GM18507 (cell line): ENCODE measurements around the gene PLEKHA8.

Source experiments
- DNase-seq: peaks from one replicate; pipeline ENCODE4 v3.0.0; 2011; ENCODE audit warnings: low read depth; ENCODE audit not compliant: insufficient read length; ENCODE audit errors: extremely low spot score
- FAIRE-seq: peaks from 2 replicates; lab custom pipeline; 2011; peaks lifted over from hg19 to GRCh38; lab: Jason Lieb, UNC

The PLEKHA8 gene, protein sequence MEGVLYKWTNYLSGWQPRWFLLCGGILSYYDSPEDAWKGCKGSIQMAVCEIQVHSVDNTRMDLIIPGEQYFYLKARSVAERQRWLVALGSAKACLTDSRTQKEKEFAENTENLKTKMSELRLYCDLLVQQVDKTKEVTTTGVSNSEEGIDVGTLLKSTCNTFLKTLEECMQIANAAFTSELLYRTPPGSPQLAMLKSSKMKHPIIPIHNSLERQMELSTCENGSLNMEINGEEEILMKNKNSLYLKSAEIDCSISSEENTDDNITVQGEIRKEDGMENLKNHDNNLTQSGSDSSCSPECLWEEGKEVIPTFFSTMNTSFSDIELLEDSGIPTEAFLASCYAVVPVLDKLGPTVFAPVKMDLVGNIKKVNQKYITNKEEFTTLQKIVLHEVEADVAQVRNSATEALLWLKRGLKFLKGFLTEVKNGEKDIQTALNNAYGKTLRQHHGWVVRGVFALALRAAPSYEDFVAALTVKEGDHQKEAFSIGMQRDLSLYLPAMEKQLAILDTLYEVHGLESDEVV

DNA sequence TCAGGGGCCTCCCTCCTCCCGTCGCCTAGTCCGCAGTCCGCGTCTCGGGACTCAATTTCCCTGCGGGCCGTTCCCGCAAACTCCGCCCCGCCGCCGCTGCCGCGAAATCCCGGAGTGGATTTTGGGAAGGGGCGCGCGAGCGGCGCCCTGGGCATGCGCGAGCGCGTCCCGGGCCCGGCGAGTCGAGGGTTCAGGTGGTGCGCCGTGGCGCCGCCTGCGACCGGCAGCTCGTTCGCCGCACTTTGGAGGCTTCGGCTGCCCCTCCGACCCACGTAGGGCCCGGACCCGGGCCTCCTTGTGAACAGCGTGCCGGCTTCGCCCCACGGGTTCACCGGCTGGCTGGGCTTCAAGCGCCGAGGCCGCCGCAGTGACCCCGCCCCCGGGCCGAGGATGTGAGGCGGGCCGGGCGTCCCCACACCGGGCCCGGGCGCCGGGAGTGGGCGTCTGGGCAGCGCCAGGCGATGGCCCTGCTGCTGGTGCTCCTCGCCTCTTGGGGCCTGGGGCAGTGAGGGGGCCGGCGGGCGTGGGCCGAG is at the start of gene PLEKHA8:
TSS of gene PLEKHA8 (plus strand) at position 197 of the 533 bp plus-strand sequence. CDS start 351 bp downstream, outside the sequence.
- FAIRE-seq (peak; percentile 91), DNase-seq (peak; percentile 67)

DNA sequence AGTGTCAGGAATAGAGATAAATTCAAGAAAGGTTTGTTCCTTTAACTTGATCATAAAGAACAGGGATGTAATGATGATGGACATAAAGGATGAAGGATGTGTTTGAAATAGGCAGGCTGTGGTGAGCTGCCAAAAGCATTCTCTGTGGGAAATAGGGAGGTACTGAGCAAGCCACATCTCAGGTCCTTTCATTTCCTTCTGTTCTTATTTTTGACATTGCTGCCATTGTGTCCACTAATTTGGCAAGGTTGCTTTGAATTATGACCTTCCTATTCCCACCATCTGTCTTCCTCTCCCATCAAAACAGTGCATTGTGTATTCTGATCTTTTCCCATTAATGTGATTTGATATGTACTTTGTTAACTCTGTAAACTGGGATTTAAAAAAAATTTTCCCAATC is 48.1 kb upstream of the PLEKHA8 start:
- peak; percentile 41 for FAIRE-seq
- DNase-seq, result no peak

DNA sequence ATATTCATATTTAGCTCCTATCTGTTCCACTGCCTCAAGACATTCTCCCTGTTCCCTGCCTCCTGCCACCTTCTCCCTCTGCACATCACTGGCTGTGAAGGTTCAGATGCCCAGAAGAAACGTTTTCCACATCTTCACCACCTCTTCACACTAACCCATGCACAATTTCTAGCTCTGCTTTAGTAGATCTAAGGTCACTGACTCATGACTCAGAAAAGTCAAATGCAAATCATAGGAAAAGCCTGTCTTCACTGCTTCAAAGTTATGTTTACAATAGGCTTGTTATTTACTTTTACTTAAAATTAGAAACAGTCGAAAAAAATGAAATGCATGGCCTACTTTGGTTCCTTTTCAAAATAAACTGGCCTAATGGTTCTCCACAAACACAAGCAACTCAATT is 41.1 kb upstream of the PLEKHA8 start:
- DNase-seq, result no peak
- peak; percentile 15 for FAIRE-seq

DNA sequence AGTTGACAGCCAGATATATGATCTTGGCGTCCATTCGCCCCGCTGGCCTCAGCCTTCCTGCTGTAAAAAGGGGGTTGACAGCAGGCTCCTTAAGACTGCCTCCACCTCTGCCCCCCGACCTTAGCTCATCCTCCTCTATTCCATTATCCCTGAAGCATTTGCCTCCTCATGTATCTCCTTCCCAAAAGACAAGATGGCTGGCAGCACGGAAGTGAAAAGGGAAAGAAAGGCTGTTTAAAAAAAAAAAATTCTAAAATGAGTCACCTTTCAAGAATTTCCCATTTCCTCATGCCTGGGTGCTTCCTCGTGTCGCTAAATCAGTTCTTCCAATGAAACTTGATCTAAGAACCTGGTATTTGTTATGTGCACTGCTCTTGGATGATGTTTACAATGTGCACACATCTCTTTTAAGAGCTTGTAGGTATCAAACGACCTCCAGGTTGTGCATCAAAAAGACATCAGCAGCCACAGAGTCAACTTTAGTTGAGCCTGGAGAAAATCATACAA is 40.3 kb upstream of the PLEKHA8 start:
- DNase-seq (no peak), FAIRE-seq (no peak)

DNA sequence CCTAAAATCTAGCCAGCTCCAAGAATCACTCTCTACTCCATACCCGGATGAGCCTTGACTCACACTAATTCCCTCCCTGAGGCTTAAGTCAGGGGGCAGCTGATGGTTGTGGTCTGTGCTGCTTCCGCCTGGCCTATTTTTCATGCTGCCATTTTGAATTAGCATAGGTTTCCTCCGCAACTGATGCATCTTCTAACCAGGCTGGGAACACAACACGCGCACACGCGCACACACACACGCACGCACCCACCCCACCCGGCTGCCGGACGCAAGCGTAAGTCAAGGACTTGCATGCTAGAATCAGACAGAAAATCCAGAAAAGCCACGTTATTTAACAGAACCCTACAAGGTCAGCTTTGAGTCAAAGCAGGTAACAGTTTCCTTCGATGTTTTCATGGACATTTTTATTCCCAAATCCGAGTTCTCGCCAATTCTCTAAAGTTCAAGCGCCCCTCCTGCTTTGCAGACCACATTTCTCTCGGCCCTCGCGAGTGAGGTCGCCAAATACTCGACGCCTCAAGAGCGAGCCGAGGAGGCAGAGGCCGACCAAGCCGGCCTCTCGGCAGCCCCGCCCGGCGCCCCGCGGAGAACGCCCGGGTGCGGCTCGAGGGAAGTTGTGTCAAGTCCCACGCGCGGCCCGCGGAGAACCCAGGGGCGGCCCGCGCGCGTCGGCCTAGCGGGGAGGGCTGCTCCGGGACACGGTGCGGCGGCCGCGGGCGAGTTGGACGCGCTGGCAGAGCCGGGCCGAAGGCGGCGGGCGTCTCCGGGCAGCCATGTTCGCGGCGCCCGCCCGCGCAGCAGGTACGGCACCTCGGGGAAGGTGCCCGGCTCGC is 39.6 kb upstream of the PLEKHA8 start:
- DNase-seq (no peak), FAIRE-seq (peak; percentile 82)

DNA sequence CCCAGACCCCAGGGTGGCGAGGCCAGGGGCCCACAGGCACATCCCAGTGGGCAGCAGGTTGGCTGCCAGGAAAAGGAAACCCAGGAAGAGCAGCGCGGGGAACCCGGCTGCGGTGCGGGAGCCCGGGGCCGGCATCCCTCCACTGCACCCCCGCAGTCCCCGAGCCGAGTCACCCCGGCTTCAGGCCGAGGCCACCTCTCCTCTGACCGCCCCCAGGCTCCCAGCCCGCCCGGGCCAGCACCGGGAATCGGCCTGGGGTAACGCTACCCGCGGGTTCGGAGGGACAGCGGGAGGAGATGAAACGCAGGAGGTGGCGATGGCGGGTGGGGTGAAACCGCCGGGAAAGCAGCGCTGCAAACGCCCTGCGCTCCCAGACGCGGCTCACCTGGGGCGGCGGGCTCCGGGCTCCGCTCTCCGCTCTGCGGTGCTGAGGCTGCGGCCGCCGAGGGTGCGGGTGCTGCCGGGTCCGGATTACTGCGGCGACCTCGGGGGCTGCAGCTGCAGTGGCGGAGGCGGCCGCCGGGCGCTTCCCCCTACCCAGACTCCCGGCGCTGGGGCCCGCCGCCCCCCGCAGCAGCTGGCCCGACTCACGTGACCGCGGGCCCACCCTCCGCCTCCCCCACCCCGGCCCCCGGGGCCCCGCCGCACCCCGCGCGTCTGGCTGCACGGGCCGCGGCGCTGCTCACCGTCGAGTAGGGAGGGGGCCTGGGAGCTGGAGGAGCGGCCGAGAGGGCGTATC is 38.8 kb upstream of the PLEKHA8 start, which contains the start of gene SCRN1:
TSS of gene SCRN1 (minus strand) at position 545 of the 739 bp plus-strand sequence. CDS start 20,734 bp downstream, outside the sequence.
- DNase-seq (peak; percentile 58), FAIRE-seq (no peak)

DNA sequence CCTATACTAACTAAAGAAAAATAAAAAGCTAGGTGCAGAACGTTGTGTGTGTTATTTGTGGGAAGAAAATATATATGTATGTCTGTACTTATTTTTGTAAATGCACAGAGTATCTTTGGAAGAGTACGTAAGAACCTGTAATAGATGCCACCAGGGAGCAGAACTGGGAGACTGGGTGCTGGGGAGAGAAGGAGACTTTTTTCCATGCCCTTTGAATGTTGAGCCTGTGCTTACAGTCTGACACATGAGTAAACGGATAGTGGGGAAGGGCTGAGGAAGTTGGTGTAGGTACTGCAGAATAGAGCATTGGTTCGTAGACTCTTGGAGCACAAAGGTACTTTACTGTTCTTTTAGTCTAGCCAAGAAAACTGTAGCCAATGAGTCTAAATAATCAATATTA is 37.3 kb upstream of the PLEKHA8 start:
- FAIRE-seq, result no peak
- no peak for DNase-seq

DNA sequence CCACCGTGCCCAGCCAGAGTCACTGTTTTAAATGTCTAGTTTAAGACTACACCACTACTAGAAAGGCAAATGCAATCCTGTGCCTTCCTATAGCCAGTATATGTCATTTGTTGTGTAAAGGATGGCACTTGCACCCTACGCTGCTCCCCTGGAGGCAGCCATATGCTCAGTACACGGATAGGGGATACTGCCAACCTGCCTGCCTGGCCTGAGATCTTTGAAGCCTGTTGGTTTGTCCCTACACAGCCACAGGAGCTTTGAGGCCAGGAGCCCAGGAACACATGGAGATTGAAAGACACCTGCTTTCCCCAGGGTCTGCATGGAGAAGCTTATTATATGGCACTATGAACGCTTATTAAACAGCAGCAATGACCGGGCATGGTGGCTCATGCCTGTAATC is 36.3 kb upstream of the PLEKHA8 start:
- DNase-seq (no peak), FAIRE-seq (no peak)

DNA sequence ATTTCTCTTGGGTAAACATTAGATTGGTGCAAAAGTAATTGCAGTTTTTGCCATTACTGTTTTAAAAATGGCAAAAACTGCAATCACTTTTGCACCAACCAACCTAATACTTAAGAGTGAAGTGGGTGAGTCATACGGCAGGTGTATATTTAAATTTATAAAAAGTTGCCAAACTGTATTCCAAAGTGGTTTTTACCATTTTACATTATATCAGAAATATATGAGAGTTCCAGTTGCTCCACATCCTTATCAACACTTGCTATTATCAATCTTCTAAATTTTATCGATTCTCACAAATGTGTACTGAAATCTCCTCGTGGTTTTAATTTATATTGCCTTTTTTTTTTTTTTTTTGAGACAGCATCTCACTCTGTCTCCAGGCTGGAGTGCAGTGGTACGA is 35.1 kb upstream of the PLEKHA8 start:
- DNase-seq, result no peak
- no peak for FAIRE-seq

DNA sequence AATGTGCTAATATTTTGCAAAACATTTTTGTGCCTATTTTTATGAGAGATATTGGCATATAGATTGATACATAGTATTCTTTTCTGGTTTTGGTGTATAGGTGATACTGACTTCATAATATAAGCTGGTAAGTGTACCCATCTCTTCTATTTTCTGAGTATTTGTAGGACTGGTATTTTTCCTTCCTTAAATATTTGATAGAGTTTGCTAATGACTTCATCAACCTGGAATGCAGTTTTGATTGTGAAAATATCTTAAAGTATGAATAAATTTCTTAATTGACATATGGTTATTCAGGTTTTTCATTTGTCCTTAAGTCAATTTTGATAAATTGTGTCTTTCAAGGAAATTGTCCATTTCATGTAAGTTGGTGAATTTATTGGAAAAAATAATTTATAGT is 32.6 kb upstream of the PLEKHA8 start:
- DNase-seq, result no peak
- no peak for FAIRE-seq

DNA sequence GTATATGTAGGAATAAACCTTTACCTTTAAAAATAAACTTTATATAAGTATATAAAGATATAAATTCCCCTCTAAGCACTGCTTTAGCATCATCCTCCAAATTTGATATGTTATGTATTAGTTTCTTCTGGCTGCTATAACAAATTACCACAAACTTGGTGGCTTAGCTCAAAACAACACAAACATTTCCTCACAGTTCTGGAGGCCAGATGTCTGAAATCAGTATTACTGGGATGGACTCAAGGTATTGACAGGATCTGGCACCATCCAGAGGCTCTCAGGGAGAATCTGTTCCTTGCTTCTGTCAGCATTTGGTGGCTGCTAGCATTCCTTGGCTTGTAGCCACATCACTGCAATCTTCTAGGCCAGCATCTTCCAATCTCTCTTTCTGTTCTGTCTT is 31.9 kb upstream of the PLEKHA8 start:
- FAIRE-seq, result peak; percentile 47

DNA sequence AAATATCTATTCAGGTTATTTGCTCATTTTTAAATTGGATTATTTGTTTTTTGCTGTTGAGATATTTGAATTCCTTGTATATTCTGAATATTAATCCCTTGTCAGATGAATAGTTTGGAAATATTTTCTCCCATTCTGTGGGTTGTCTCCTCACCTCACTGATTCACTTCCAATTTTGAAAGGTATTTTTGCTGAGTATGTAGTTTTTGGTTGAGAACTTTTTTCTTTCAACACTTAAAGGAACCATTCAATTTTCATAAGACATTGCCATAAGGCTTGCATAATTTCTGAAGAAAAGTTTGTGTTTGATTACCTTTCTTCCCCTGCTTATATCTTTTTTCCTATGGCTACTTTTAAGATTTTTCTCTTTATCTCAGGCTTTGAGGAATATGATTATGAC is 29.7 kb upstream of the PLEKHA8 start:
- DNase-seq (no peak), FAIRE-seq (no peak)

More for the DNA sequence above, 31.9 kb upstream of the PLEKHA8 start:
- DNase-seq, result no peak

DNA sequence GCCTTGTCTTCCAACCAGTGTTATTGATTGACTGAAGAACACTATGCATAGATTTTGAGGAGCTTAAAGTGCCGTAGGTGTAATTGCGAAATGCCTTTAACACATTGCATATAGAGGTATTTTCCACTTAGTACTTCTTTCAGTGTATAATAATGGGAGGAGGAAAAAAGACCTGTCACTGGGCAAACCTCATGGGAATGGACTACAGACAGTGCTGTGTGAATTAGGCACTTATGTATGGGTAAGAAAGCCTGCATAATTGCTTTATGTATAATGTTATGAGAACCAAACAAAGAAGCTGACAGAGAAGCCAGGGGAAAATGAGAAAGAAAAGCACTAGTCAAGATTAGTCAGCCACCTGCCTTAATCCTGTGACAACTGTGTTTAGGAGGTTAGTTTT is 26.2 kb upstream of the PLEKHA8 start:
- FAIRE-seq (no peak), DNase-seq (no peak)

DNA sequence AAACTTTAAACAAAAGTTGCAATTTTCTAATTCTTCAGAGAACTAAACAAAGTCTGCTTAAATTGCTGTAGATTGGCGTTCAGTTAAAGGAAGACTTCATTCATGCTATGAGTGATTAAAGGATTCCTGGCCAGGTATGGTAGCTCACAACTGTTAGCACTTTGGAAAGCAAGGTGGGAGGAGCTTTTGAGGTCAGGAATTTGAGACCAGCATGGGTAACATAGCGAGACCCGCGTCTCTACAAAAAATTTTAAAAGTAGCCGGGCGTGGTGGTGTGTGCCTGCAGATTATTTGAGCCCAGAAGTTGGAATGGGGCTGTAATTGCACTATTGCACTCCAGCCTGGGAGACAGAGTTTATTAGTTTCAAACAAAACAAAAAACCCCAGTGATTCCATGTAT is 25.1 kb upstream of the PLEKHA8 start:
- no peak for FAIRE-seq
- DNase-seq, result no peak

DNA sequence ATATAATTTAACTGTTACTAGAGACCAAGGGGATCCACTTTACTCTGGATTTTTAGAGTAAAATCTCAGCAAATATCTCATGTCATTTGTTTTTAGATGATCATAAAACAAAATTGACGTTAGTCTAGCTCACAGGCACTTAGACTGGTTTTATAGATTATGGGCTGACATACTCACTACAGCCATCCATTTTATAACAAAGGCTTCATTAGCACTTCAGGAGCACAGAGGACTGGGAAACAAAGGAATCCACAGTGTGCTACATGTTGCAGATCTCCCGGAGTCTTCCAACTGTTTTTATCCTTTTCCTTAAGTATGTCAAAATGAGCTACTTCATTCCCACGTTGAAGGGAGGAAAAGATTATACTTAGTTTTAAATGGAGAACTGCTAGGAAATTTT is 22.7 kb upstream of the PLEKHA8 start:
- no peak for DNase-seq
- no peak for FAIRE-seq

DNA sequence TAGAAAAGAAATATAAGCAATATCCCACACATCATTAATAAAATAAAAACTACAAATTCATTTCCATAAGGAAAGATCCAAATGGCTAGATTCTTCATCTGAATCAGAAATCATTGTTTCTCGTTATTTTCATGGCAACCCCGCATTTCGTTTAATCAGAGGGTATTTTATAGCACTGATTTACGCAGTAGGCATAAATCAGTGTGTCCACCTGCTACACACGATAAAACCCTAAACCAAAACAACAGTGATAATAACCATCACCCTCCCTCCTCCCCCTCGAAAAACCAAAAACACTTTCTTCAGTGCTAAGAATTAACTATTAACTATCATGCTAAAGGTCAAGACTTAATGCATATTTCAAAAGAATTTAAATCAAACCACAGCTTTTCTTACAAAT is 18.2 kb upstream of the PLEKHA8 start:
- DNase-seq (no peak), FAIRE-seq (no peak)

DNA sequence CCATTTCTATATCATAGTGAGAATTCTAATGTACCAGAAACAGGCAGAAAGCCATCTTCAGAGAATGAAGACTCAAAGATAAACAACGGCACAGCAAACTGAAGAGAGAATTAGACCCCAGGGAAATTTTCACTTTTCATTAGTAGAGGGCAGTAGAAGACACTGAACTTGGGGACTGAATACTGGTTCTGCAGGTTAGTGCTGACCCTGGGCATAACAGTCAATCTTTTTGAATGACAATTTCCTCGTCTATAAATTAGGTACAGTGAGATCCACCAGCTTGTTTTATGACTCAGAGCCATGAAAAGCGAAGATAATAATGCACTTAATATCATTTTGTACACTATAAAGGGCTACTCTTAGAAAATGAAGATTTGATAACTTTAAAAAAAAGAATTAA is 15.5 kb upstream of the PLEKHA8 start:
- no peak for FAIRE-seq
- DNase-seq, result no peak

DNA sequence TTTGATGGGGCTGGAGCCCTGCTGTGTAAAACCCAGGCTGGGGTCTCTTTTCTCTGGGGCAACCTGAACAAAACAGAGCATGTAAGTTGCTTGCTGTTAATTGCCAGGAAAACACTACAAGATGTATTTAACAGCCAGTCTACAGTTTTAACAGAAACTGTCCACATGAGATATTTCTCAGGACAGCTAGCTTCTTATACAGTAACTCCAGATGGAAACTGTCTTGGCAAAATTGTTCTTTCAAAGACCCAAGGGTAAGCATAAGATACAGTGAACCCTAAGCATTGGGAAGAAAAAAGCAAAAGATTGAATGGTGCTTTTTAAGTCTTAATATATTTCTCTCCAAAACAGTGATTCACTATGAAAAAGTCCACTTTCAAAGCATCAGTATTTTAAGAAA is 9.8 kb upstream of the PLEKHA8 start:
- FAIRE-seq (no peak), DNase-seq (no peak)

DNA sequence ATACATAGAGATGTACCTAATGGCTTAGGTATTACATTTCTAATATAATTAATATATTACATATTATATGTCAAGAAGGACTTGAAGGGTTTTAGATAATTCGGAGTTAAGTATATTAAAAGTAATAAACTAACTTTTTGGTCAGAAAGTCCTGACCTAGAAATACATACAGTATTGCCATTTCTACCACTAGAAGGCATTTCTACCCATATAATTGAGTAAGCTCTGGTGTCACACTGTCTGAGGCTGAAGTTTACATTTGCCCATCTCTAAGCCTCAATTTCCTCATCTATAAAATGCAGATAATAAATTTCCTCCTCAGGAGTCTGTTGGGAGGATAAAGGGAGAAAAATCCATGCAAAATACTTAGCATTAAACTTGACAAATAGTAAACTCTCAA is 8.8 kb upstream of the PLEKHA8 start:
- FAIRE-seq (no peak), DNase-seq (no peak)
